Hematopoietic multipotent progenitor cell (in vitro differentiated cells): ENCODE measurements around the gene OR52E2. TPM values are rescaled to one million over a fixed set of nuclear protein-coding genes. Genes with fewer than 3 reads are reported as not detected.

Experiments used
- DNase-seq, 3 donors: peaks; one replicate each; pipeline ENCODE4 v3.0.0-alpha.2; 2011 to 2015; ENCODE audit warnings: low read depth in 2 of 3, low spot score in 2 of 3
- total RNA-seq: library from RNA; depleted of rRNA; stranded (reverse); fragments of >200 nt; gene quantifications from one replicate; pipeline ENCODE4 v1.2.3, GENCODE V29; 2012

The OR52E2 gene
- total RNA-seq, 1 donor: not detected

- DNase-seq: no peak
These were observed 37.4 kb downstream of the OR52E2 start for GRCh38 chr11:5021996-5022395.

GRCh38 chr11:5013012-5013411 lies 46.4 kb downstream of the OR52E2 start:
- DNase-seq: no peak

GRCh38 chr11:5011254-5011653 lies 48.2 kb downstream of the OR52E2 start:
- no peak for DNase-seq

Other genes starting within 250 kb of the OR52E2 start
- not detected for gene OR51F2, start 238.3 kb downstream of the OR52E2 start, total RNA-seq
- not detected for gene OR51S1, start 210.4 kb downstream of the OR52E2 start, total RNA-seq
- gene OR51T1, start 177.7 kb downstream of the OR52E2 start, total RNA-seq: not detected
- gene OR51A7, start 155.8 kb downstream of the OR52E2 start, total RNA-seq: not detected
- gene OR51G2, start 140.3 kb downstream of the OR52E2 start, total RNA-seq: not detected
- gene OR51G1, start 135.3 kb downstream of the OR52E2 start, total RNA-seq: not detected
- gene OR51A4, start 112.0 kb downstream of the OR52E2 start, total RNA-seq: under 0.01 TPM
- gene OR51A2, start 103.9 kb downstream of the OR52E2 start, total RNA-seq: not detected
- gene OR51L1, start 64.8 kb downstream of the OR52E2 start, total RNA-seq: under 0.01 TPM
- not detected for gene OR52J3, start 13.1 kb downstream of the OR52E2 start, total RNA-seq
- under 0.01 TPM for gene OR52E1, start 9.9 kb upstream of the OR52E2 start, total RNA-seq
- gene OR52A5, start 78.7 kb upstream of the OR52E2 start, total RNA-seq: not detected
- 0.27 TPM for gene OR52A1, start 95.1 kb upstream of the OR52E2 start, total RNA-seq
- not detected for gene OR51V1, start 141.1 kb upstream of the OR52E2 start, total RNA-seq
- gene HBB, start 167.4 kb upstream of the OR52E2 start, total RNA-seq: 708 TPM
- 77.0 TPM for gene HBD, start 174.9 kb upstream of the OR52E2 start, total RNA-seq
- gene HBG1, start 190.2 kb upstream of the OR52E2 start, total RNA-seq: not detected
- gene HBG2, start 195.2 kb upstream of the OR52E2 start, total RNA-seq: 0.27 TPM
- under 0.01 TPM for gene HBE1, start 210.3 kb upstream of the OR52E2 start, total RNA-seq
- gene OR51B4, start 242.3 kb upstream of the OR52E2 start, total RNA-seq: 0.54 TPM